ENCODE data around the gene LGALS8. TPM values are rescaled to one million over a fixed set of nuclear protein-coding genes. Genes with fewer than 3 reads are reported as not detected.

LGALS8 gene
- total RNA-seq, 1 donor from 2014 or later, result 47.3 TPM

GRCh38 chr1:236509647-236510401 lies 14.0 kb upstream of the LGALS8 start:
- TF ChIP-seq, protein P1, sequence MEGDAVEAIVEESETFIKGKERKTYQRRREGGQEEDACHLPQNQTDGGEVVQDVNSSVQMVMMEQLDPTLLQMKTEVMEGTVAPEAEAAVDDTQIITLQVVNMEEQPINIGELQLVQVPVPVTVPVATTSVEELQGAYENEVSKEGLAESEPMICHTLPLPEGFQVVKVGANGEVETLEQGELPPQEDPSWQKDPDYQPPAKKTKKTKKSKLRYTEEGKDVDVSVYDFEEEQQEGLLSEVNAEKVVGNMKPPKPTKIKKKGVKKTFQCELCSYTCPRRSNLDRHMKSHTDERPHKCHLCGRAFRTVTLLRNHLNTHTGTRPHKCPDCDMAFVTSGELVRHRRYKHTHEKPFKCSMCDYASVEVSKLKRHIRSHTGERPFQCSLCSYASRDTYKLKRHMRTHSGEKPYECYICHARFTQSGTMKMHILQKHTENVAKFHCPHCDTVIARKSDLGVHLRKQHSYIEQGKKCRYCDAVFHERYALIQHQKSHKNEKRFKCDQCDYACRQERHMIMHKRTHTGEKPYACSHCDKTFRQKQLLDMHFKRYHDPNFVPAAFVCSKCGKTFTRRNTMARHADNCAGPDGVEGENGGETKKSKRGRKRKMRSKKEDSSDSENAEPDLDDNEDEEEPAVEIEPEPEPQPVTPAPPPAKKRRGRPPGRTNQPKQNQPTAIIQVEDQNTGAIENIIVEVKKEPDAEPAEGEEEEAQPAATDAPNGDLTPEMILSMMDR (conservative IDR thresholded peaks at IDR 0.05; ENCODE audit: low read depth, low read length), result no peak
- H3K4me3 ChIP-seq (ENCODE audit: low read depth, low read length), result no peak overlapping the region
- DNase-seq (ENCODE audit: low read depth), result no peak

GRCh38 chr1:236511735-236512418 lies 11.9 kb upstream of the LGALS8 start:
- TF ChIP-seq, protein P1 (conservative IDR thresholded peaks at IDR 0.05; ENCODE audit: low read depth, low read length), result no peak
- no peak overlapping the region for H3K4me3 ChIP-seq (ENCODE audit: low read depth, low read length)
- DNase-seq (ENCODE audit: low read depth), result no peak

DNA sequence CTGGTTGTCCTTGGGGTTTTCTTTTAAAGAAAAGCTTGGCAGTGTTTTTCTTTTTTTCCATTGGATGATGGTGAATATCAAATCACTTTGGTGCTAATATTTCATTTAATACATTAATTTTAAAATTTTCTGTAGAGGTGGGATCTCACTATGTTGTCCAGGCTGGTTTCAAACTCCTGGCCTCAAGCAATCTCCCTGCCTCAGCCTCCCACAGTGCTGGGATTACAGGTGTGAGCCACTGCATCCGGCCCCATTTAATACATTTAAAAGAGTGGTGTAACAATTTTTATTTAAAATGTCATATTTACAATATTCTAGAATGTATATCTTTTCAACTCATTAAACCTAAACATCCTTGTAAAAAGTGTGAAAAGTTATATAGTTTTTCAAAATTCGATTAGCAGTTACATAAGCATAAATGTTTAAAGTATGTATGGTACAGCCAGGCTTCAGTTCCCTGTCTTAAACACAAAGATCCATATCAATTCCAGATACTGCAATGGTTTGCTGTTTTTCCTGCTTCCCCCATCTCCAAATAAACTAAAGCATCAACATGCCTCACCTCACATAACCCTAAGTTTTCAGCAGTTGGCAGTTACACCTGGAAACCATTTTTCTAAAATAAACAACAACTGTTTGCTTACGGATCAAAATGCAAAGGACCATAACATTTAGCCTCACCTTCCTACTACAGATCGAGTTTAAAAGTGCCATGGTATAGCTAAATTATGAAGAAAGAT lies 8.9 kb upstream of the LGALS8 start:
- no peak overlapping the region for H3K4me3 ChIP-seq (ENCODE audit: low read depth, low read length)
- no peak for DNase-seq (ENCODE audit: low read depth)

DNA sequence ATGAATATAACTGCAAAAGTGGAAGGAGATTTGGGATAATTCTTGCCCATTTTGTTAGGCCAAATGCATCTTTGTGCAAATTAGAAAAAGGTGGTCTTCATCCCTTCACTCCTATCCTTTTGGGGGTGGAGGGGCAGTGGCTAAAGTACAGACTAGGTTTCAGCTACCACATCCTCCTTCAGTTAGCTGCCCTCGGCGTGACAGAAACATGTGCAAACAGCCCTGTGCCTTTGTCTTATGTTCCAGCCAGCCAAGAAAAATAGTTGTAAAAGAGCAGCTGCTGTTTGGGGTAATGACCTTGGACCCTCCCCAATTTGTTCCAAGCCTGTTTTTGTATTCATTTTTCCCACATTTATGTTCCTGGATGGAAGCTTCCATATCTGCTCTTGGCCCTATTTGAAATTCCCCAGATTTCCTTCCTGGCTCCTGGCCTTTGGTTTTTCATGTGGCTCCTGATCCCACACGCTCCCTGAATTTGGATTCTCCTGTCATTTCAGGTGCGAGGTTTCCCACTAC lies 8.3 kb upstream of the LGALS8 start:
- TF ChIP-seq, protein P1 (conservative IDR thresholded peaks at IDR 0.05; ENCODE audit: low read depth, low read length), result no peak
- no peak for DNase-seq (ENCODE audit: low read depth)
- no peak overlapping the region for H3K4me3 ChIP-seq (ENCODE audit: low read depth, low read length)

More for the DNA sequence above, 8.9 kb upstream of the LGALS8 start:
- TF ChIP-seq, protein P1 (conservative IDR thresholded peaks at IDR 0.05; ENCODE audit: low read depth, low read length), result no peak

DNA sequence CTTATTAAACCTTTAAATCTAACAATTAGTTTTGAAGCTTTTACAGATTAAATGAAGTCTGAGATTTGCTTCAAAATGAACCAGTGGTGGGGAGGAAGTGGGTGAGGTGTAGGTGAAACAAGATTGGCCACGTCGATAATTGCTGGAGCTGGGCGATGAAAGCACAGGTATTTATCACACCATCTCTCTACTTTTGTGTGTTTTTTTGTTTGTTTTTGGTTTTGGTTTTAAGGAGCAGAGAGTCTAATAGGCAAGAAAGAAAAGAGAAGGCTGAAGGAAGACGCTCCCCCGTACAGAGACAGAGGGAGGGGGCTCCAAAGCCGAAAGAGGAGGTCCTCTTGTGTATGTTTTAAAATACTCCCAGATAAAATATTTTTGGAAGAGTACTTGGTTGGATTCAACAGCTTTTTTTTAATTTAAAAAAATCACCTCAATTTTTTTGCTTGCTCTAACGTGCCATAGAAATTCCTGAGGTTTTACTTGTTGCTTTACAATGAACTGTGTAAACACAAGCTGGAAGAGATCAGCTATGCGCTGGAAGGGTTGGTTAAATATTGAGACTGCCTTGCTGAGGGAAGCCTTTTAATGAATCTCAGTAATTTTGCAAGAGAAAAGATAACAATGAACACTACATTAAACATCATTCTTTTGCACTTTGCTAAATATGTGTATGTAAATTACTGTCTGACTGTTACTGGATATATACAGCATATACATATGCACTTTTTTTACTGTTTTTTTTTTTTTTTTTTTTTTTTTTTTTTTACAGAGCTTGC lies 6.7 kb upstream of the LGALS8 start:
- H3K4me3 ChIP-seq (ENCODE audit: low read depth, low read length), result no peak overlapping the region
- TF ChIP-seq, protein P1 (conservative IDR thresholded peaks at IDR 0.05; ENCODE audit: low read depth, low read length), result no peak
- no peak for DNase-seq (ENCODE audit: low read depth)

DNA sequence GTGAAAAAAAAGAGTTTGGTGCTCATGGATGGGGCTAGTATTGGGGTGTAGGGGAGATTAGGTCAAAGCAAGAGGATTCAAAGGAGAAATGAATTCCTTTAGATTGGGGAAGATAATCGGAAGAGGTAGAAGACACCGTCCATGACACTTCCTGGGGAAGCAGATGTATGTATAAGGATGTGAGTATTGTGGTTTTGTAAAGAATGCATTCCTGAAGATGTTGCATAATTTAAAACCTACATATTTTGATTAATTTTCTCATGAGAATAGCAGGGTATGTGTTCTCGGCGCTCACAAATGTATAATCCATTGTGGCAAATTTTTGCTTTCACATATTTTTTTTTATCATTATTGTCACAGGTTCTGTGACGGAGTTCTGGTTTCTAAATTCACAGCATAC lies 5.5 kb upstream of the LGALS8 start:
- DNase-seq (ENCODE audit: low read depth), result no peak
- TF ChIP-seq, protein P1 (conservative IDR thresholded peaks at IDR 0.05; ENCODE audit: low read depth, low read length), result no peak
- no peak overlapping the region for H3K4me3 ChIP-seq (ENCODE audit: low read depth, low read length)
